Activated T-cell treated with anti-CD3 and anti-CD28 coated beads for 24 hours (primary cell): ENCODE results near the gene MN1.

Source experiments
- DNase-seq: peaks from one replicate; pipeline ENCODE4 v3.0.0-alpha.2; 2020; ENCODE audit warnings: low read depth

The MN1 gene

GRCh38 chr22:27801616-27802345, at the start of gene MN1:
Gene MN1, minus strand, starts transcription at chr22:27801756. Its CDS starts 1,213 bp downstream, at chr22:27800543.
- peak; percentile 36 for DNase-seq

- DNase-seq, result no peak
These were observed 48.5 kb upstream of the MN1 start for GRCh38 chr22:27850000-27850521.

- DNase-seq, result no peak
These were observed 46.4 kb upstream of the MN1 start for GRCh38 chr22:27848005-27848404.

- no peak for DNase-seq
These were observed 45.4 kb upstream of the MN1 start for GRCh38 chr22:27846910-27847309.

GRCh38 chr22:27846248-27846757, 44.7 kb upstream of the MN1 start:
- no peak for DNase-seq

- DNase-seq, result no peak
These were observed 44.1 kb upstream of the MN1 start for GRCh38 chr22:27845644-27846043.

- no peak for DNase-seq
These were observed 43.4 kb upstream of the MN1 start for GRCh38 chr22:27844656-27845591.

- DNase-seq, result no peak
These were observed 42.7 kb upstream of the MN1 start for GRCh38 chr22:27844256-27844655.

GRCh38 chr22:27843441-27843840, 41.9 kb upstream of the MN1 start:
- no peak for DNase-seq

DNA sequence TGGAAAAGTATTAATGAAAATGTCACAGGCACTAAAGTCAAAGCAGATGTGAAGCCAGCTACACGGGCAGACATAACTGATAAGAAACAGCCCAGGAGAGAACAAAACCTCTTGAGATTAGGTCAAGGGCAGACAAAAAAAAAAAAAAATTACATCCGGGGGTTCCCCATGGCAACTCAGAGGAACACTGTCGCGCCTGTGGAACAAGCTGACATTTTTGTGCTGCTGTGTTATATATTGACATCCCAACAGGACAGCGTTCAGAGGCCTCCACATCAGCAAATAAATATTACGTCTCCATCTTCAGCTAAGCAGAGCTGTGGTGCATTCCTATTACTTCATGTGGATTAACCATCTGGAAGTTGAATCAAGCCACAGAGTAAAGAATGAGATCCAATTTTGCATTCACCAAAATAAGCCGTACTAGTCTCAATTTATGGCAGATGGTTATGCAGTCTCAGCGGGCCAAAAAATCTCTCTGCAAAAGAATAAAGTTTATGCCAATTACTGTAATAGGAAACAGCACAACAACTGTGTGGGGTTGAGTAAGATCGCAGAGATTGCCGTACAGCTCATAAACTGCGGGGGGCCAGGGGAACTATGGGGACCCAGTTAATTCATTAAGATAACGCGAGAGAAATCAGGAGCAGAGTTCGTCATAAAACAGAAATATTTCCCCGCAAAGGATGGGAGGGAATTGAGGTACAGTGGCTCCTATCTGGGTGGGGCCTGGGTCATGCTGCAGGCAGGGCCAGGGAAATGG, 41.3 kb upstream of the MN1 start:
- no peak for DNase-seq

GRCh38 chr22:27842201-27842600, 40.6 kb upstream of the MN1 start:
- no peak for DNase-seq

DNA sequence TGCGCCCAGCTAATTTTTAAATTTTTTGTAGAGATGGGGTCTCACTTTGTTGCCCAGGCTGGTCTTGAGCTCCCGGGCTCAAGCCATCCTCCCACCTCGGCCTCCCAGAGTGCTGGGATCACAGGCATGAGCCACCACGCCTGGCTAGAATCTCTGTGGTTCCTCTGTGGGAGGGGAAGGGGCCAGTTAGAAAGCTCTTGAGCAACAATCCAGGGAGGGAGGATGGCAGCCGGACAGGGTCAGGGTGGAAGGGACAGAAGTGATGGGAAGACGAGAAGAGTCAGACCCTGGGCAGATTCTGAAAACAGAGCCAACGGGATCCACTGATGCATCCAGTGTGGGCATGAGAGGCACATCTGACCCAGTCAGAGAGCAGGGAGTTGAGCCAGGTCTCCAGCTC, 38.9 kb upstream of the MN1 start:
- no peak for DNase-seq

GRCh38 chr22:27839057-27839660, 37.6 kb upstream of the MN1 start:
- DNase-seq, result no peak

DNA sequence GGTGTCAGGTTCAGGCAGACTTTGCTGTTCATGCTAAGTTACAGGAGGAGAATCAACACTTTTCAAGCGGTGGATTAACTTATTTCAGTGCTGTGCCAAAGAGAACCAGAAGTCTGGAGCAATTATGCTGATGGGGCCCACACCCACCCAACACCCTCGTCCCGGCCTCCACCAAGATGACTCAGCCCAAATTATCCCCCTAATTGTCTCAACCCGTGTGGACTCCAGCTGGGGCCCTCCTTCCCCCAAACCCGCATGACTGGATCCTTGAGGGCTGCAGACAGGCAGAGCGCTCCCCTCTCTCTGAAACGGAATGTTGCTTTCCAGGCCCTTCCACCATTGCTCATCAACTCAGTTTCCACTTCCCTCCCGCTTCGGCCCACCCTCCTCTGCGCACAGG, 34.6 kb upstream of the MN1 start:
- no peak for DNase-seq

GRCh38 chr22:27835446-27835845, 33.9 kb upstream of the MN1 start:
- DNase-seq, result no peak

- DNase-seq, result no peak
These were observed 33.0 kb upstream of the MN1 start for GRCh38 chr22:27834364-27835185.

- DNase-seq, result no peak
These were observed 32.2 kb upstream of the MN1 start for GRCh38 chr22:27833803-27834202.

GRCh38 chr22:27832606-27833005, 31.1 kb upstream of the MN1 start:
- no peak for DNase-seq

- DNase-seq, result no peak
These were observed 28.1 kb upstream of the MN1 start for GRCh38 chr22:27829620-27830019.
